Endodermal cell (in vitro differentiated cells): ENCODE measurements around the gene MYPOP. TPM values are rescaled to one million over a fixed set of nuclear protein-coding genes. Genes with fewer than 3 reads are reported as not detected.

Source experiments
- DNase-seq: peaks from one replicate; pipeline ENCODE4 v3.0.0-alpha.2; 2017
- H3K27ac ChIP-seq: 2 replicates; pipeline ENCODE4 v1.5.1; 2013; ENCODE audit warnings: mild to moderate bottlenecking, low read depth, low read length, moderate library complexity
- H3K27me3 ChIP-seq: 2 replicates; pipeline ENCODE4 v1.6.1; 2013; ENCODE audit warnings: mild to moderate bottlenecking, low read length, moderate library complexity; ENCODE audit not compliant: insufficient read depth, control insufficient read depth, poor library complexity, severe bottlenecking
- H3K36me3 ChIP-seq: 2 replicates; pipeline ENCODE4 v1.7.0; 2013; ENCODE audit warnings: mild to moderate bottlenecking, low read length, moderate library complexity; ENCODE audit not compliant: control insufficient read depth, insufficient read depth
- H3K4me1 ChIP-seq: one replicate; pipeline ENCODE4 v1.7.0; 2013; ENCODE audit warnings: low read length; ENCODE audit not compliant: control insufficient read depth, insufficient read depth
- H3K4me3 ChIP-seq: 2 replicates; pipeline ENCODE4 v1.5.1; 2013; ENCODE audit warnings: mild to moderate bottlenecking, low read length, moderate library complexity
- H3K9ac ChIP-seq: 2 replicates; pipeline ENCODE4 v1.6.1; 2013; ENCODE audit warnings: mild to moderate bottlenecking, low read length, moderate library complexity; ENCODE audit not compliant: poor library complexity, severe bottlenecking; ENCODE audit errors: extremely low read depth
- H3K9me3 ChIP-seq: 2 replicates; pipeline ENCODE4 v1.6.1; 2013; ENCODE audit warnings: mild to moderate bottlenecking, low read length, moderate library complexity; ENCODE audit not compliant: control insufficient read depth
- H3K27ac Mint-ChIP-seq: 2 replicates; pipeline ENCODE4 v1.8.0; 2020; ENCODE audit warnings: mixed read lengths
- H3K27me3 Mint-ChIP-seq: 2 replicates; pipeline ENCODE4 v1.8.0; 2021; ENCODE audit warnings: mild to moderate bottlenecking, mixed read lengths; ENCODE audit not compliant: insufficient read depth
- H3K36me3 Mint-ChIP-seq: 2 replicates; pipeline ENCODE4 v1.8.0; 2020; ENCODE audit warnings: low read depth, mixed read lengths
- H3K4me1 Mint-ChIP-seq: 2 replicates; pipeline ENCODE4 v1.8.0; 2020; ENCODE audit warnings: mixed read lengths
- H3K4me3 Mint-ChIP-seq: 2 replicates; pipeline ENCODE4 v1.8.0; 2020; ENCODE audit warnings: mild to moderate bottlenecking, moderate library complexity, mixed read lengths
- H3K9me3 Mint-ChIP-seq: 2 replicates; pipeline ENCODE4 v1.8.0; 2020; ENCODE audit warnings: mild to moderate bottlenecking, mixed read lengths
- WGBS, 2 experiments: methylation state at CpG; one replicate each; pipeline versions ENCODE4 v1.1.5 to v1.1.7; 2013; ENCODE audit warnings: missing lambda C conversion rate in 2 of 2, mixed read lengths in 1 of 2; ENCODE audit not compliant: insufficient coverage in 1 of 2, insufficient read length in 1 of 2; 5-methylcytosine and 5-hydroxymethylcytosine counted together
- total RNA-seq, 2 donors: library from RNA; stranded (reverse); fragmentation: NEBNext Ultra II Directional in 1 of 2; extraction: Animal tissue kit (Norgen Biotek cat#: 25700) in 1 of 2; gene quantifications; 2 replicates in 1 of 2; 3 replicates in 1 of 2; pipeline ENCODE4 v1.2.1, GENCODE V29; 2021
- TF ChIP-seq, protein P1 (sequence below): fragments of 200-600 bp; sonication (generic); conservative IDR thresholded peaks from 2 replicates; pipeline ENCODE4 v1.5.0; 2021; ENCODE audit warnings: antibody characterized with exemption, mild to moderate bottlenecking

The MYPOP gene
- total RNA-seq, 2 donors from 2014 or later, result 13.6 to 19.9 TPM

DNA sequence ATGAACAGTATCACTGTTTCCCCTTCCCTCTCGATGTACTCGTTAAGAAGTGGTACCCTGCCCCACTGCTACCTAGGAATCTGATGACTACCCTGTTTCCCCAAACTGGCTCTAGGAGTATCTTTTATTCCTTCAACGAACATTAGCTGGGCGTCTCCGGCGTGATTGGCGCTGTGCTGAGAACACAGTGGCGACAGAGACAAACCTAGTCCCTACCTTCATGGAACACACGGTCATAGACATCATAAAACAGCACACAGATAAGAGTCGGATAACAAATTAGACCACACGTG is 40.2 kb downstream of the MYPOP start:
- peaks cover 6% of the 10 kb centered on the region for H3K4me1 ChIP-seq
- H3K36me3 ChIP-seq, result peaks cover 23% of the 10 kb centered on the region
- peak overlapping the region; percentile 91 for H3K4me3 ChIP-seq
- peak overlapping the region; percentile 88 for H3K9ac ChIP-seq
- Mint-ChIP-seq H3K27me3 (no peaks in the 10 kb centered on the region), H3K9me3 (no peaks in the 10 kb centered on the region), H3K36me3 (peaks cover 28% of the 10 kb centered on the region), H3K4me1 (peaks cover 16% of the 10 kb centered on the region), H3K4me3 (peak overlapping the region; percentile 100), H3K27ac (peak overlapping the region; percentile 99)
- TF ChIP-seq, protein P1, sequence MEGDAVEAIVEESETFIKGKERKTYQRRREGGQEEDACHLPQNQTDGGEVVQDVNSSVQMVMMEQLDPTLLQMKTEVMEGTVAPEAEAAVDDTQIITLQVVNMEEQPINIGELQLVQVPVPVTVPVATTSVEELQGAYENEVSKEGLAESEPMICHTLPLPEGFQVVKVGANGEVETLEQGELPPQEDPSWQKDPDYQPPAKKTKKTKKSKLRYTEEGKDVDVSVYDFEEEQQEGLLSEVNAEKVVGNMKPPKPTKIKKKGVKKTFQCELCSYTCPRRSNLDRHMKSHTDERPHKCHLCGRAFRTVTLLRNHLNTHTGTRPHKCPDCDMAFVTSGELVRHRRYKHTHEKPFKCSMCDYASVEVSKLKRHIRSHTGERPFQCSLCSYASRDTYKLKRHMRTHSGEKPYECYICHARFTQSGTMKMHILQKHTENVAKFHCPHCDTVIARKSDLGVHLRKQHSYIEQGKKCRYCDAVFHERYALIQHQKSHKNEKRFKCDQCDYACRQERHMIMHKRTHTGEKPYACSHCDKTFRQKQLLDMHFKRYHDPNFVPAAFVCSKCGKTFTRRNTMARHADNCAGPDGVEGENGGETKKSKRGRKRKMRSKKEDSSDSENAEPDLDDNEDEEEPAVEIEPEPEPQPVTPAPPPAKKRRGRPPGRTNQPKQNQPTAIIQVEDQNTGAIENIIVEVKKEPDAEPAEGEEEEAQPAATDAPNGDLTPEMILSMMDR, result no peak
- WGBS, 2 experiments, result 1 to 2% methylated on average over 11 of the region's 11 CpGs
- no peak for DNase-seq
- no peaks in the 10 kb centered on the region for H3K9me3 ChIP-seq
- no peaks in the 10 kb centered on the region for H3K27me3 ChIP-seq
- no peak overlapping the region for H3K27ac ChIP-seq

DNA sequence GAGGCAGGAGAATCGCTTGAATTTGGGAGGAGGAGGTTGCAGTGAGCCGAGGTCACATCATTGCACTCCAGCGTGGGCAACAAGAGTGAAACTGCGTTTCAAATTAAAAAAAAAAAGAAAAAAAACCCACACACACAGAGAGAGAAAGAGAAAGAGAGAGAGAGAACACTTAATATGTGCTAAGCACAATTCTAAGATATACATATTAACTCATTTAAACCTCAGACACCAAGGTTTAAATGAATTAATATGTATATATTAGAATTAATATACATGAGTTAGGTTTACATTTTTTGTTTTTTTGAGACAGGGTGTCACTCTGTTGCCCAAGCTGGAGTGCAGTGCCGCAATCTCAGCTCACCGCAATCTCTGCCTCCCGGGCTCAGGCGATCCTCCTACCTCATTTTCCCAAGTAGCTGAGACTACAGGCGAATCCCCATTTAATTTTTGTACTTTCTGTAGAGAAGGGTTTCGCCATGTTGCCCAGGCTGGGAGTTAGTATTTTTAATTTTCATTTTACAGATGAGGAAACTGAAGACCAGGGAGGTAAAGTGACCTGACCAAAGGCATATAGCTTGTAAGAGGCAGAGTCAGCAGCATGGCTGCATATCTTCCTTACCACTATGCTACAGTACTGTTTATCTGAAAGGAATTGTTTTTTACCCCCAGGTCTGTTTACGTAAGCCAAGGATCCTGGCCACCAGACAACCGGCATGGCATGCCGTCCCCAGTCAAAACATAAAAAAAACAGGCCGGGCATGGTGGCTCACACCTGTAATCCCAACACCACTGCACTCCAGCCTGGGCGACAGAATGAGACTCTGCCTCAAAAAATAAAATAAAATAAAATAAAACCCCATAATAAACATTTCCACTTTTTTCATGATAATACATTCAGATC is 41.8 kb downstream of the MYPOP start:
- Histone ChIP-seq H3K27ac (no peak overlapping the region), H3K4me1 (no peaks in the 10 kb centered on the region), H3K27me3 (no peaks in the 10 kb centered on the region), H3K9me3 (no peaks in the 10 kb centered on the region), H3K4me3 (peak overlapping the region; percentile 41), H3K36me3 (peaks cover 30% of the 10 kb centered on the region), H3K9ac (no peak overlapping the region)
- TF ChIP-seq, protein P1, result no peak
- H3K27ac Mint-ChIP-seq, result peak overlapping the region; percentile 26
- no peak for DNase-seq
- no peaks in the 10 kb centered on the region for H3K9me3 Mint-ChIP-seq
- peaks cover 3% of the 10 kb centered on the region for H3K4me1 Mint-ChIP-seq
- H3K36me3 Mint-ChIP-seq, result peaks cover 23% of the 10 kb centered on the region
- WGBS, 2 experiments, result 93 to 96% methylated on average over 4 to 13 of the region's 15 CpGs
- H3K4me3 Mint-ChIP-seq, result peak overlapping the region; percentile 100
- H3K27me3 Mint-ChIP-seq, result no peaks in the 10 kb centered on the region

DNA sequence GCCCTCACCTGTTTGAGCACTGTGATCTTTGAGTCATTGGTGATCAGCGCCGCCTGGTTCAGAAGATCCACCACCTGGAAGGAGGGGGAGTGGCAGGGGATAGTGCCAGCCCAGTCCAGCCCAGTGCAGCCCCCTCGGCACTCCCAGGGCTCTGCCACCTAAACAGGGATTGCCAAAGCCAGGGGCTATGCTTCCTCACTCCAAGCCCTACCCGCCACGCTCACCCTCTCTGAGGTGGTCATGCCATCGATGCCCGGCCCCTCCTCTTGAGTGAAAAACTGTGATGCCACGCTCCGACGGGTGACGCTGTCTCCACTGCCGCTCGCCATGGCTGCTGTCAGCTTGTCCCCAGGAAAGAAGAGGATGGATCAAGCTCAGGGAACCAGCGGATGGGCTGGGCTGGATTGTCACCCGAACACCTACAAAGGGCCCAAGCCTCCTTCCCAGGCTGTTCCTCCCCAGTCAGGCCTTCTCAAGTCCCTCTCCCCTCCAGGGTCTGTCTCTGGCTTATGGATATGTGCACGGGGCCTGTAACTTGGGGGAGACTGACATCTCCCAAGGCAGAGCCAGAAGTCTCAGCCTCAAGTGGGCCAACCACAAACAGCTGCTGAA is 48.1 kb downstream of the MYPOP start:
- Mint-ChIP-seq H3K27ac (peak overlapping the region; percentile 70), H3K9me3 (no peaks in the 10 kb centered on the region), H3K4me3 (no peak overlapping the region), H3K4me1 (no peaks in the 10 kb centered on the region), H3K27me3 (no peaks in the 10 kb centered on the region), H3K36me3 (peaks cover 63% of the 10 kb centered on the region)
- 89 to 96% methylated on average over 14 to 16 of the region's 16 CpGs for whole genome bisulfite sequencing, 2 experiments
- H3K27me3 ChIP-seq, result no peaks in the 10 kb centered on the region
- DNase-seq, result no peak
- TF ChIP-seq, protein P1, result no peak
- no peak overlapping the region for H3K9ac ChIP-seq
- peaks cover 62% of the 10 kb centered on the region for H3K36me3 ChIP-seq
- no peaks in the 10 kb centered on the region for H3K9me3 ChIP-seq
- no peak overlapping the region for H3K27ac ChIP-seq
- no peak overlapping the region for H3K4me3 ChIP-seq
- no peaks in the 10 kb centered on the region for H3K4me1 ChIP-seq
